Stimulated activated CD8-positive, alpha-beta memory T cell treated with anti-CD3 and anti-CD28 coated beads, Interleukin-4, amount 100 ng/mL, for 1 hour (primary cell): ENCODE data around the gene MS4A1.
"Not testable (repeated sequence)": the region's sequence is repeated elsewhere in the genome, so short reads cannot be mapped to it uniquely, and the experiment has no call there.

Experiments
- DNase-seq, 2 donors: peaks; one replicate each; pipeline ENCODE4 v3.0.0-alpha.2; 2020; ENCODE audit warnings: low read depth in 2 of 2, low spot score in 1 of 2

The MS4A1 gene

GRCh38 chr11:60455531-60456042 lies at the start of gene MS4A1:
Gene MS4A1 (plus strand): TSS chr11:60455847. CDS start chr11:60462375, 6,528 bp downstream.
- DNase-seq = no peak

GRCh38 chr11:60420015-60420414 lies 35.6 kb upstream of the MS4A1 start:
- DNase-seq = no peak

DNA sequence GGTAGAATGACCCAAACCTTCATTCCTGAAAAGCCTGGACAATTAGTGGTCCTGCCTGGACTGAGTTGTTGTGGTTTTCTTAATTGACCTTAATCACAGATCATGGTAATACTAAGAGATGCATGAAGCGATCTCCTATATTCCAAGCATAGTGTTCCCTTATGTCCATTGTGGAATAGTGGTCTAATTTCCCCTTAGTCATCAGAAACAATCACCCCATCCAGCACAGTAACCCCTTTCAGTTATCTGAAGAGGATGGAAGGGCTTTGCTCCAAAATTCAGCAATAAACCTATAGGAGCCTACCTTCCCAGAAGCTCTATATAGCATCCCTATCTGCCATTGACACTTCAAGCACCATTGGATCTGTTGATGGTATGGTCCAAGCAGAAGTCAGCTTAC lies 33.0 kb upstream of the MS4A1 start:
- DNase-seq = no peak

DNA sequence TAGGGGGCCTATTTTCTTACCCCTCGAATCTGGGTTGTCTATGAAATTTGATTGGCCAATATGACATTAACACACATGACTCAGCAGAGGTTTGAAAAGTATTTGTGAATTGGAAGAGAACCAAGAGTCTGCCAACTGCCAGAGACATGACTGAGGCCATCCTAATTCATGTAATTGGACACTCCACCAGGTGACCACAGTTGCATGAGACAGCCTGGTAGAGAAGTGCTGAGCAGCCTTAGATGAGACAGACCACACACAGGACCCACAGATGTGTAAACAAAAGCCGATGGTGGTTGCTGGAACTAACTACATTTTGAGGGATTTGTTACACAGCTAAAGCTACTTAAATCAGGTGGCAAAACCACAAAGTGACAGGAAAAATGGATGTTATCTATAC lies 27.1 kb upstream of the MS4A1 start:
- DNase-seq = no peak

DNA sequence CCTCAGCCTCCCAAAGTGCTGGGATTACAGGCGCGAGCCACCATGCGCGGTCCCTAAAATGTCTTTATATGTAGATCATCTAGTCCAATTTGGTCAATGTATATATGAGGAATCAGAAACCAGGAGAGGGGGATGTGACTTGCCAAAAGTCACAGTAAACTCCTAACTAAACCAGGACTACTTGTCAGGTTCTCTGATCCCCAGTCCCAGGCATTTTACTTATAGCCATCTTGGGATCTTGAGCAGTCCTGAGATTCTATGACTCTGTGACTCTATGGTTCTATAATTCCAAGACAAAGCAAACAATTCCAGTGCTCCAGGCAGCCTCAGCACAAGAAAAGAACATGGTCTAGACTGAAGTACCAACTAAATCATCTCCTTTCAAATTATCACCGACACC lies 26.4 kb upstream of the MS4A1 start, which contains the start of gene MS4A5:
TSS of gene MS4A5 (plus strand) at position 301 of the 400 bp plus-strand sequence. CDS start 103 bp downstream, outside the sequence.
- DNase-seq = no peak

DNA sequence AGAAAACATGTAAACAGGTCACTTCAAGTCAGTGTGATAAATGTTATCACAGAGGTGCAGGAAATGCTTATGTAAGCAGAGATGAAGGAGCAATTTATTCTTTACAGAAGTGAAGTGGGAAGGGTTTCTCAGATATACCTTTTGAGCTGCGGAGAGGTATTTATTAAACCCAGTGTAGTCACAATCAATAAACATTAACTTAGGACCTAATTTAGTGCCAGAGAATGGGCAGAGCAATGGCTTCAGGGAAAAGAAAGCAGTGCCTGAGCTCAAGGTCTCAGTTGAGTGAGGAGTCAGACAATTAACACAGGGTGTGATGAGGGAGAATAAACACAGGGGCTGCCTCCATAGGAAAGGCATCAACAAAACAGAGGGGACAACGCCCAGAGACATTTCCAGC lies 24.4 kb upstream of the MS4A1 start:
- DNase-seq = no peak

- DNase-seq = no peak
Observed at GRCh38 chr11:60433401-60433800, 22.2 kb upstream of the MS4A1 start.

DNA sequence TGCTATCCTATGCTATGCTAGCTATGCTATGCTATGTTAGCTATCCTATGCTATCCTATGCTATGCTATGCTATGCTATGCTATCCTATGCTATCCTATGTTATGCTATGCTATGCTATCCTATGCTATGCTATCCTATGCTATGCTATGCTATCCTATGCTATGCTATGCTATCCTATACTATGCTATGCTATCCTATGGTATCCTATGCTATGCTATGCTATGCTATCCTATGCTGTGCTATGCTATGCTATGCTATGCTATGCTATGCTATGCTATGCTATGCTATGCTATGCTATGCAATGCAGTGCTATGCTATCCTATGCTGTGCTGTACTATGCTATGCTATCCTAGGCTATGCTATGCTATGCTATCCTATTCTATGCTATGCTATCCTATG lies 8.6 kb upstream of the MS4A1 start:
- DNase-seq = no peak

GRCh38 chr11:60447846-60448245 lies 7.8 kb upstream of the MS4A1 start:
- DNase-seq = no peak

DNA sequence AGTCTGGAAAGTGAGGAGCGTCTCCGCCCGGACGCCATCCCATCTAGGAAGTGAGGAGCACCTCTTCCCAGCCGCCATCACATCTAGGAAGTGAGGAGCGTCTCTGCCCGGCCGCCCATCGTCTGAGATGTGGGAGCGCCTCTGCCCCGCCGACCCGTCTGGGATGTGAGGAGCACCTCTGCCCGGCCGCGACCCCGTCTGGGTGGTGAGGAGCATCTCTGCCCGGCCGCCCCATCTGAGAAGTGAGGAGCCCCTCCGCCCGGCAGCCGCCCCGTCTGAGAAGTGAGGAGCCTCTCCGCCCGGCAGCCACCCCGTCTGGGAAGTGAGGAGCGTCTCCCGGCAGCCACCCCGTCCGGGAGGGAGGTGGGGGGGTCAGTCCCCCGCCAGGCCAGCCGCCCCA lies 4.5 kb upstream of the MS4A1 start:
- not testable (repeated sequence) for DNase-seq

- no peak for DNase-seq
Observed at GRCh38 chr11:60454212-60454611, 1.4 kb upstream of the MS4A1 start.

DNA sequence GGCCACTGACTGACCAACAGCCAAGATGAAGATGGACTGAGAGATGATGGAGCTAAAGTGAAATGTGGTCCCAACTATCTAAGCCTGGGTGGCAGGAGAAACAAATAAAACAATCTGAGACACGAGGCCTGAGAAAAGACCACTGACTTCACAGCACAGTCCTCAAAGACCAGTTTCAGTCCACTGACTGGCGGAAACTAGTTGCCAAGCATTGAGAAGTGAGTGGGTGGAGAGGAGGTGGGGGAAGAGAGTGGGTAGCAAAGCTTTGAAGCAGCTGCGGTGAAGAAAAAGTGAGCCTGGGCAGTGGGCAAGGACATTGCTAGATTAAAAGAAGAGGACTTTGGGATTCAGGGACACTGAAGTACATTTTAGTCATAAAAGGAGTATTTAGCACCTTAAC lies 1.9 kb downstream of the MS4A1 start:
- no peak for DNase-seq

DNA sequence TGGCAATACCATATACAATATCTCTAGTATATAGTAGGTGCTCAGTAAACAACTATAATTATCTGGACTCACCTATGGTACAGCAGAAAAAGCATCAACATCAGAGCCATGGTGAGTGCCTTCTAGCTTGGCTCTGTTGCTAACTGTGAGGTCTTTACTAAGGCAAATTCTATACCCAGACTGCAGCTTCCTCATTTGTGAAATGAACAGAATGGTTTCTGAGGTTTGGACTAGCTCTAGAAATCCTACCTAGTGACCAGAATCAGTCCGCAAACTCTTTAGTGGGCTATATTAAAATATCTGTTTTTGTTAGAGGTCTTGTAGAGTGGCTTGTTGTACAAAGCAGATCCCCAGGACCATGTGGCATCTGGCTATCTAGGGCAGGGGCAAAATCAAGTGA lies 3.7 kb downstream of the MS4A1 start:
- no peak for DNase-seq

GRCh38 chr11:60468829-60469228 lies 13.2 kb downstream of the MS4A1 start:
- no peak for DNase-seq

- DNase-seq = no peak
Observed at GRCh38 chr11:60469723-60470122, 14.1 kb downstream of the MS4A1 start.

- DNase-seq = no peak
Observed at GRCh38 chr11:60477035-60477445, 21.4 kb downstream of the MS4A1 start.

- DNase-seq = no peak
Observed at GRCh38 chr11:60482361-60482760, 26.7 kb downstream of the MS4A1 start.

DNA sequence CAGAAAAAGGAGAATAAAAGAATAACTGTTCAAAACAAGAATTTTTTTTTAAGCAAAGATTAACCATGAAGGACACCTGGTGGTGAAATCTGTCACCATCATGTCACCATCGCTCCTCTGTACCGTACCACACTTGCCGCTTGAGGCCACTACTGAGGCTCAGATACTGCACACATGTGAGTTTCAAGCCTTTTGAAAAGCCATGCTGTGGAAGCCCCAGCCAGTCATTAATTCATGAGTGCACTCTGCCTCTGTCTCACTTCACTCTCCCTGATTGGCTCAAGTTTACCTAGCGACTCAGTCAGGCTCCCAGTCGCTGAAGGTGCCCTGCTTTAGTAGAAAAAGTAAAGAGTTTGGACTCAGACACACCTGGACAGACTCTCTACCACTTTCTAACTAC lies 30.3 kb downstream of the MS4A1 start:
- no peak for DNase-seq

DNA sequence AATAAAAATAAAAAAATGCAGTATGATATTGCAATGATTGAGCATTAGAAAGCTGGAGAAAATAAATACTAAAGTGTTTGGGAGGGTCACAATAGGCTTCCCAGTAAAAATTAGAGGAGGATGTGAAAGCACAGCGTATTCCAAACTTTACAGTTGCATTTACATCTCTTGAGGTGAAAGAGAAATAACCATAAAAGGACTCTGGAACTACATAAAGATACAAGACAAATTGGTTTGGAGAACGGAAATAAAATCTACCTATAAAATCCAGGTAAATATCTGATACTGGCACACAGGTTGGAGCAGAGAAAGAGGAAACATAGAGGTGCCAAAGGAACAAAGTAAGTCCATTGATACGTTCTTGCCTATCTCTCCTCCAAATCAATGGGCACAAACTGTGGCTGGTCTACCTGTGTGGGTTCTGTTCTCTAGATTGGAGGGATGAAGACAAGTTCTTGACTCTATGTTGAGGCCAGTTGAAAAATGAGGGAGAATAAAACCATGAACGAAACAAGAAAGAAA lies 36.9 kb downstream of the MS4A1 start, which contains the start of gene MS4A12:
TSS of gene MS4A12 (plus strand) at position 291 of the 522 bp plus-strand sequence. CDS start 4,541 bp downstream, outside the sequence.
- DNase-seq = no peak

- DNase-seq = no peak
Observed at GRCh38 chr11:60493454-60493853, 37.8 kb downstream of the MS4A1 start.

DNA sequence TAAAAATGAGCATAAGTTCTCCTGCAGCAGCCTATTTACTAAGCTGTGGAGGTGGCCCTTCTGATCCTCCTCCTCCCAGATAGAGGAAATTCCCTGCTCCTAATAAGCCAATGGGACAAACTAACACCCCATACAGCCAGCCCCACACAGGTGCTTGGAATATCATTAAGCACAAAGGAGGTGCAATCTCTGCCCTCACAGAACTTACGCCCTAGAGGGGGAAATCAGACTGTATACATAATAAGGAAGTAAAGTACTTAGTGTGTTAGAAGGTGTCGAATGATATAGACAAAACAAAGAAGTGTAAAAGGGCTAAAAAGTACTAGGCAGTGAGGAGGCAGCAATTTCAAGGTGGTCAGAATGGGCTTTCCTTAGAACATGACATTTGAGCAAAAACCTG lies 42.8 kb downstream of the MS4A1 start:
- no peak for DNase-seq

- DNase-seq = no peak
Observed at GRCh38 chr11:60498853-60499252, 43.2 kb downstream of the MS4A1 start.

- no peak for DNase-seq
Observed at GRCh38 chr11:60500276-60500910, 44.7 kb downstream of the MS4A1 start.
